Panc1 (cell line): ENCODE measurements around the gene NUP210. TPM values are rescaled to one million over a fixed set of nuclear protein-coding genes. Genes with fewer than 3 reads are reported as not detected.

Source experiments
- ATAC-seq: fragments of 200-7000 bp; cut with Tn5 transposase; 2 replicates; pipeline ENCODE4 v1.9.1; 2020; ENCODE audit warnings: mild to moderate bottlenecking, moderate library complexity
- BruUV-seq: library from RNA; stranded (reverse); fragments of 400-500 nt; replicated peaks from 2 replicates; lab custom pipeline; 2021; lab: Mats Ljungman, UMichigan
- CTCF ChIA-PET: fragments of 300-600 bp; sonication (Branson Sonifier 250); formaldehyde crosslinking; loops from one replicate; lab custom pipeline; 2022; ENCODE audit warnings: antibody characterized with exemption; lab: Charles Lee
- POLR2A ChIA-PET: fragments of 300-600 bp; sonication (Branson Sonifier 250); formaldehyde crosslinking; loops from one replicate; lab custom pipeline; 2022; ENCODE audit warnings: antibody characterized with exemption; lab: Charles Lee
- DNase-seq: peaks from one replicate; pipeline ENCODE4 v3.0.0-alpha.2; 2010; ENCODE audit warnings: low read depth, low spot score
- H3K27ac ChIP-seq: 2 replicates; pipeline ENCODE4 v1.5.1; 2011; ENCODE audit warnings: mild to moderate bottlenecking, low read length, inconsistent platforms
- H3K27me3 ChIP-seq: fragments of 200-500 bp; sonication (Bioruptor generic); 2 replicates; pipeline ENCODE4 v1.6.0; 2014; ENCODE audit warnings: low read length, inconsistent platforms; ENCODE audit not compliant: control insufficient read depth, insufficient read depth
- H3K36me3 ChIP-seq: fragments of 200-500 bp; sonication (Bioruptor generic); 2 replicates; pipeline ENCODE4 v1.5.1; 2014; ENCODE audit warnings: inconsistent platforms, mild to moderate bottlenecking, low read length, moderate library complexity; ENCODE audit not compliant: control insufficient read depth, insufficient read depth
- H3K4me1 ChIP-seq: 2 replicates; pipeline ENCODE4 v1.5.1; 2011; ENCODE audit warnings: inconsistent platforms, mild to moderate bottlenecking, low read length, moderate library complexity; ENCODE audit not compliant: control insufficient read depth, insufficient read depth
- H3K4me3 ChIP-seq, 2 experiments: 2 replicates each; pipeline ENCODE4 v1.5.1; 2011 to 2012; ENCODE audit warnings: low read depth in 2 of 2, low read length in 2 of 2, mild to moderate bottlenecking in 2 of 2, inconsistent platforms in 1 of 2, moderate library complexity in 1 of 2
- H3K9me3 ChIP-seq: fragments of 200-500 bp; sonication (Bioruptor generic); 2 replicates; pipeline ENCODE4 v1.5.1; 2014; ENCODE audit warnings: low read depth, mild to moderate bottlenecking, inconsistent platforms, low read length, moderate library complexity; ENCODE audit not compliant: control insufficient read depth, insufficient read depth
- CTCF ChIP-seq: fragments of 450-650 bp; IDR thresholded peaks from 2 replicates; pipeline ENCODE4 v1.5.1; 2017; ENCODE audit warnings: mild to moderate bottlenecking
- POLR2AphosphoS5 ChIP-seq: IDR thresholded peaks from 2 replicates; pipeline ENCODE4 v1.6.1; 2012; ENCODE audit warnings: mild to moderate bottlenecking, low read depth, low read length, moderate library complexity
- REST ChIP-seq, 2 experiments: IDR thresholded peaks; 2 replicates each; pipeline ENCODE4 v1.6.1; 2011 to 2012; ENCODE audit warnings: low read depth in 2 of 2, control low read depth in 1 of 2, low read length in 1 of 2, mild to moderate bottlenecking in 1 of 2, moderate library complexity in 1 of 2; ENCODE audit not compliant: insufficient read depth in 1 of 2
- SIN3A ChIP-seq: IDR thresholded peaks from 2 replicates; pipeline ENCODE4 v1.6.1; 2012; ENCODE audit warnings: low read depth, mild to moderate bottlenecking, low read length, moderate library complexity, borderline replicate concordance; ENCODE audit not compliant: insufficient read depth
- TCF7L2 ChIP-seq: IDR thresholded peaks from 2 replicates; pipeline ENCODE4 v1.6.1; 2011; ENCODE audit warnings: mild to moderate bottlenecking, low read depth, low read length, inconsistent platforms
- in situ Hi-C: cut with HindIII; loops from 2 replicates; pipeline ENCODE4 v1.10.0; 2016; ENCODE audit warnings: low sequenced_read_pairs, low pct_unique_long_range_greater_than_20kb
- intact Hi-C: fragments of 100-400 bp; cut with micrococcal nuclease; formaldehyde crosslinking; loops from one replicate; pipeline ENCODE4 v1.10.0; 2022; ENCODE audit not compliant: unreplicated experiment
- total RNA-seq: library from RNA; stranded (reverse); gene quantifications from one replicate; pipeline ENCODE4 v1.2.1, GENCODE V29; 2021; ENCODE audit not compliant: unreplicated experiment

The NUP210 gene
- total RNA-seq, 1 experiment from 2014 or later: 36.8 TPM

- Histone ChIP-seq H3K4me3 (no peak overlapping the region), H3K27ac (no peak overlapping the region), H3K9me3 (no peaks in the 10 kb centered on the region), H3K36me3 (no peaks in the 10 kb centered on the region), H3K27me3 (no peaks in the 10 kb centered on the region), H3K4me1 (no peaks in the 10 kb centered on the region)
- intact Hi-C loops (no loop called here), in situ Hi-C loops (no loop called here)
- TF ChIP-seq TCF7L2: no peak
- ChIA-PET CTCF (interaction anchor here (0.7 kb wide), 1 partner anchor 64 kb away, joined by 3 read pairs; no protein-coding TSS in a partner anchor), POLR2A (interaction anchor here (0.7 kb wide), 1 partner anchor 339 kb away, joined by 12 read pairs; no protein-coding TSS in a partner anchor)
- no peak for DNase-seq
- no TSS peak for BruUV-seq
- no peak for ATAC-seq
Measured at GRCh38 chr3:13307041-13307440, 113.1 kb downstream of the NUP210 start.

GRCh38 chr3:13305623-13306022 lies 114.5 kb downstream of the NUP210 start:
- no peak for ATAC-seq
- H3K4me1 ChIP-seq: no peaks in the 10 kb centered on the region
- H3K4me3 ChIP-seq: no peak overlapping the region
- ChIA-PET CTCF (interaction anchor here (0.6 kb wide), 1 partner anchor 136 kb away, joined by 4 read pairs; no protein-coding TSS in a partner anchor), POLR2A (no interaction called here)
- H3K27me3 ChIP-seq: no peaks in the 10 kb centered on the region
- no peaks in the 10 kb centered on the region for H3K36me3 ChIP-seq
- no peak for TF ChIP-seq SIN3A
- TF ChIP-seq POLR2AphosphoS5: no peak
- no peak for TF ChIP-seq CTCF
- TF ChIP-seq TCF7L2: no peak
- TF ChIP-seq REST (IDR thresholded peaks at IDR 0.05; ENCODE audit: insufficient read depth in 1 of 2, low read depth in 2 of 2, low read length in 1 of 2): no peak
- no peak overlapping the region for H3K27ac ChIP-seq
- no peaks in the 10 kb centered on the region for H3K9me3 ChIP-seq
- BruUV-seq: no TSS peak
- DNase-seq: no peak
- in situ Hi-C loops (no loop called here), intact Hi-C loops (no loop called here)

GRCh38 chr3:13303410-13303809 lies 116.7 kb downstream of the NUP210 start:
- no peak for ATAC-seq
- Histone ChIP-seq H3K4me1 (no peaks in the 10 kb centered on the region), H3K4me3 (no peak overlapping the region), H3K9me3 (no peaks in the 10 kb centered on the region), H3K27ac (no peak overlapping the region), H3K27me3 (no peaks in the 10 kb centered on the region), H3K36me3 (no peaks in the 10 kb centered on the region)
- ChIA-PET POLR2A (no interaction called here), CTCF (no interaction called here)
- in situ Hi-C loops: no loop called here
- BruUV-seq: no TSS peak
- intact Hi-C loops: no loop called here
- TF ChIP-seq SIN3A: no peak
- no peak for TF ChIP-seq REST (IDR thresholded peaks at IDR 0.05; ENCODE audit: insufficient read depth in 1 of 2, low read depth in 2 of 2, low read length in 1 of 2)
- TF ChIP-seq POLR2AphosphoS5: no peak
- no peak for TF ChIP-seq TCF7L2
- no peak for TF ChIP-seq CTCF
- no peak for DNase-seq
